MM.1S (cell line): Measurements from ENCODE around the gene C4orf46.

Experiments used
- DNase-seq: peaks from one replicate; pipeline ENCODE4 v3.0.0-alpha.2; 2015
- H2AFZ ChIP-seq: fragments of 300-600 bp; sonication (generic); 2 replicates; pipeline ENCODE4 v1.6.0; 2016; ENCODE audit warnings: antibody characterized with exemption, low read length
- H3F3A ChIP-seq: fragments of 300-600 bp; sonication (generic); 2 replicates; pipeline ENCODE4 v1.6.1; 2016; ENCODE audit warnings: mild to moderate bottlenecking, antibody characterized with exemption, low read length, moderate library complexity, mixed read lengths; ENCODE audit not compliant: insufficient read depth
- H3K27ac ChIP-seq: fragments of 300-600 bp; sonication (generic); 2 replicates; pipeline ENCODE4 v1.5.1; 2016; ENCODE audit warnings: mild to moderate bottlenecking, low read length
- H3K27me3 ChIP-seq: fragments of 300-600 bp; sonication (generic); replicated peaks from 2 replicates; pipeline ENCODE4 v1.6.0; 2016; ENCODE audit warnings: low read length; ENCODE audit not compliant: insufficient read depth
- H3K36me3 ChIP-seq: fragments of 300-600 bp; sonication (generic); replicated peaks from 2 replicates; pipeline ENCODE4 v1.6.1; 2016; ENCODE audit warnings: mild to moderate bottlenecking, low read length, mixed read lengths; ENCODE audit not compliant: insufficient read depth
- H3K4me1 ChIP-seq: fragments of 300-600 bp; sonication (generic); 2 replicates; pipeline ENCODE4 v1.6.1; 2016; ENCODE audit warnings: low read length, mixed read lengths
- H3K4me2 ChIP-seq: fragments of 300-600 bp; sonication (generic); 2 replicates; pipeline ENCODE4 v1.6.0; 2016; ENCODE audit warnings: low read depth, low read length
- H3K4me3 ChIP-seq: fragments of 300-600 bp; sonication (generic); 2 replicates; pipeline ENCODE4 v1.5.1; 2016; ENCODE audit warnings: low read length, mixed read lengths
- H3K79me2 ChIP-seq: fragments of 300-600 bp; sonication (generic); 2 replicates; pipeline ENCODE4 v1.6.1; 2016; ENCODE audit warnings: mixed run types, low read length, mixed read lengths
- H3K9ac ChIP-seq: fragments of 300-600 bp; sonication (generic); 2 replicates; pipeline ENCODE4 v1.6.1; 2016; ENCODE audit warnings: low read length, mixed read lengths
- H3K9me2 ChIP-seq: fragments of 300-600 bp; sonication (generic); replicated peaks from 2 replicates; pipeline ENCODE4 v1.6.1; 2016; ENCODE audit warnings: mild to moderate bottlenecking, low read length, mixed read lengths; ENCODE audit not compliant: insufficient read depth
- H3K9me3 ChIP-seq: fragments of 300-600 bp; sonication (generic); replicated peaks from 2 replicates; pipeline ENCODE4 v1.6.1; 2016; ENCODE audit warnings: mild to moderate bottlenecking, low read length, mixed read lengths; ENCODE audit not compliant: insufficient read depth
- H4K20me1 ChIP-seq: fragments of 300-600 bp; sonication (generic); 2 replicates; pipeline ENCODE4 v1.6.1; 2016; ENCODE audit warnings: mild to moderate bottlenecking, low read length, moderate library complexity, mixed read lengths; ENCODE audit not compliant: insufficient read depth
- CTCF ChIP-seq: fragments of 300-600 bp; sonication (generic); IDR thresholded peaks from 2 replicates; pipeline ENCODE4 v1.5.1; 2016; ENCODE audit warnings: antibody characterized with exemption, low read length, mixed read lengths
- EZH2 ChIP-seq: fragments of 300-600 bp; sonication (generic); optimal IDR thresholded peaks from 2 replicates; pipeline ENCODE3; 2017; ENCODE audit warnings: low read depth, mild to moderate bottlenecking, antibody characterized with exemption, low read length, mixed read lengths
- EZH2phosphoT487 ChIP-seq: fragments of 300-600 bp; sonication (generic); IDR thresholded peaks from 2 replicates; pipeline ENCODE4 v1.6.1; 2018; ENCODE audit warnings: antibody characterized with exemption, low read length

C4orf46 gene

GRCh38 chr4:158681629-158682028 lies 9.9 kb upstream of the C4orf46 start:
- Histone ChIP-seq H2AFZ (no peak overlapping the region), H4K20me1 (no peaks in the 10 kb centered on the region), H3K4me3 (no peak overlapping the region), H3K27ac (no peak overlapping the region), H3K9me2 (no peaks in the 10 kb centered on the region), H3K36me3 (no peaks in the 10 kb centered on the region), H3F3A (no peaks in the 10 kb centered on the region), H3K4me1 (no peaks in the 10 kb centered on the region), H3K27me3 (no peaks in the 10 kb centered on the region), H3K79me2 (no peaks in the 10 kb centered on the region), H3K4me2 (no peak overlapping the region), H3K9me3 (no peaks in the 10 kb centered on the region), H3K9ac (no peak overlapping the region)
- DNase-seq = no peak
- TF ChIP-seq CTCF (no peak), EZH2 (no peak), EZH2phosphoT487 (no peak)

- no peaks in the 10 kb centered on the region for H3F3A ChIP-seq
- H3K79me2 ChIP-seq = peaks cover 9% of the 10 kb centered on the region
- no peak for TF ChIP-seq EZH2phosphoT487
- no peak overlapping the region for H3K4me3 ChIP-seq
- H2AFZ ChIP-seq = no peak overlapping the region
- no peaks in the 10 kb centered on the region for H3K27me3 ChIP-seq
- 0 out of 2 replicates have a peak, but pooled peaks cover under 1% of the 10 kb centered on the region for H3K4me1 ChIP-seq
- H3K9me3 ChIP-seq = no peaks in the 10 kb centered on the region
- no peaks in the 10 kb centered on the region for H3K9me2 ChIP-seq
- no peak for DNase-seq
- H3K4me2 ChIP-seq = no peak overlapping the region
- H3K27ac ChIP-seq = no peak overlapping the region
- H3K9ac ChIP-seq = no peak overlapping the region
- H3K36me3 ChIP-seq = no peaks in the 10 kb centered on the region
- no peaks in the 10 kb centered on the region for H4K20me1 ChIP-seq
These were observed 7.1 kb upstream of the C4orf46 start for GRCh38 chr4:158678767-158679166.

GRCh38 chr4:158676076-158676475 lies 4.4 kb upstream of the C4orf46 start:
- no peaks in the 10 kb centered on the region for H3K36me3 ChIP-seq

More at GRCh38 chr4:158676076-158676475, 4.4 kb upstream of the C4orf46 start:
- Histone ChIP-seq H3K27ac (no peak overlapping the region), H3K4me2 (no peak overlapping the region), H3K4me1 (0 out of 2 replicates have a peak, but pooled peaks cover 5% of the 10 kb centered on the region), H4K20me1 (no peaks in the 10 kb centered on the region), H3K9me3 (no peaks in the 10 kb centered on the region), H3K9me2 (no peaks in the 10 kb centered on the region), H3K79me2 (peaks cover 20% of the 10 kb centered on the region), H3K4me3 (no peak overlapping the region), H2AFZ (no peak overlapping the region), H3K9ac (no peak overlapping the region), H3F3A (peaks cover 14% of the 10 kb centered on the region), H3K27me3 (no peaks in the 10 kb centered on the region)
- TF ChIP-seq CTCF (no peak), EZH2phosphoT487 (no peak), EZH2 (no peak)
- no peak for DNase-seq
